Hepatocyte (in vitro differentiated cells): ENCODE results near the gene NPDC1. TPM values are rescaled to one million over a fixed set of nuclear protein-coding genes. Genes with fewer than 3 reads are reported as not detected.
A peak's percentile ranks its signal among the peaks of the same experiment; 100 is the strongest.
"Not testable (repeated sequence)": the region's sequence is repeated elsewhere in the genome, so short reads cannot be mapped to it uniquely, and the experiment has no call there.

ENCODE experiments used
- DNase-seq: peaks from one replicate; pipeline ENCODE4 v3.0.0-alpha.2; 2016; ENCODE audit warnings: low spot score
- H2AFZ ChIP-seq: fragments of 200-600 bp; sonication (generic); 2 replicates; pipeline ENCODE4 v1.6.0; 2016; ENCODE audit warnings: antibody characterized with exemption, mild to moderate bottlenecking
- H3K27ac ChIP-seq: fragments of 200-600 bp; sonication (generic); 2 replicates; pipeline ENCODE4 v1.5.1; 2016; ENCODE audit warnings: mild to moderate bottlenecking
- H3K27me3 ChIP-seq: fragments of 200-600 bp; sonication (generic); 2 replicates; pipeline ENCODE4 v1.6.1; 2016
- H3K36me3 ChIP-seq: fragments of 200-600 bp; sonication (generic); replicated peaks from 2 replicates; pipeline ENCODE4 v1.5.1; 2016; ENCODE audit warnings: low read depth; ENCODE audit not compliant: insufficient read depth
- H3K4me1 ChIP-seq: fragments of 200-600 bp; sonication (generic); 2 replicates; pipeline ENCODE4 v1.5.1; 2016; ENCODE audit warnings: mild to moderate bottlenecking, moderate library complexity; ENCODE audit not compliant: insufficient read depth
- H3K4me2 ChIP-seq: fragments of 200-600 bp; sonication (generic); 2 replicates; pipeline ENCODE4 v1.6.0; 2016
- H3K4me3 ChIP-seq: fragments of 200-600 bp; sonication (generic); 2 replicates; pipeline ENCODE4 v1.5.1; 2016; ENCODE audit warnings: mild to moderate bottlenecking
- H3K79me2 ChIP-seq: fragments of 200-600 bp; sonication (generic); 2 replicates; pipeline ENCODE4 v1.6.0; 2017; ENCODE audit warnings: mild to moderate bottlenecking
- H3K9me2 ChIP-seq: fragments of 200-600 bp; sonication (generic); replicated peaks from 2 replicates; pipeline ENCODE4 v1.6.0; 2017; ENCODE audit warnings: mild to moderate bottlenecking; ENCODE audit not compliant: insufficient read depth
- H3K9me3 ChIP-seq: fragments of 200-600 bp; sonication (generic); 2 replicates; pipeline ENCODE4 v1.5.1; 2016; ENCODE audit warnings: low read depth, mild to moderate bottlenecking
- H4K20me1 ChIP-seq: fragments of 200-600 bp; sonication (generic); 2 replicates; pipeline ENCODE4 v1.6.0; 2016; ENCODE audit warnings: mild to moderate bottlenecking; ENCODE audit not compliant: insufficient read depth, poor library complexity, severe bottlenecking
- CTCF ChIP-seq: fragments of 200-600 bp; sonication (generic); IDR thresholded peaks from 2 replicates; pipeline ENCODE4 v1.5.1; 2016; ENCODE audit warnings: antibody characterized with exemption, mild to moderate bottlenecking; ENCODE audit not compliant: poor library complexity
- EZH2 ChIP-seq: fragments of 200-600 bp; sonication (generic); IDR thresholded peaks from 2 replicates; pipeline ENCODE4 v1.6.1; 2016; ENCODE audit warnings: antibody characterized with exemption, mild to moderate bottlenecking, borderline replicate concordance
- EZH2phosphoT487 ChIP-seq: fragments of 200-600 bp; sonication (generic); IDR thresholded peaks from one replicate; pipeline ENCODE4 v1.6.1; 2018; ENCODE audit warnings: antibody characterized with exemption, mild to moderate bottlenecking, low read depth, moderate library complexity; ENCODE audit not compliant: unreplicated experiment, severe bottlenecking
- WGBS: methylation state at CpG from one replicate; pipeline ENCODE4 v1.1.6; 2016; ENCODE audit warnings: low lambda C conversion rate; ENCODE audit errors: missing lambda C conversion rate; 5-methylcytosine and 5-hydroxymethylcytosine counted together
- polyA plus RNA-seq: library from polyadenylated mRNA; unstranded; fragments of >200 nt; fragmentation: Nextera tagmentation; extraction: Ambion mirVana; gene quantifications from 2 replicates; pipeline ENCODE4 v1.2.1, GENCODE V29; 2016
- total RNA-seq: library from RNA; depleted of rRNA; stranded (reverse); fragments of >200 nt; gene quantifications from 2 replicates; pipeline ENCODE4 v1.2.3, GENCODE V29; 2014

Gene NPDC1
- total and polyA plus RNA-seq, 2 experiments from 2014 or later = 12.7 to 72.7 TPM

- no peaks in the 10 kb centered on the region for H3K36me3 ChIP-seq
- no peaks in the 10 kb centered on the region for H4K20me1 ChIP-seq
- H3K4me2 ChIP-seq = no peak overlapping the region
- no peaks in the 10 kb centered on the region for H3K27me3 ChIP-seq
- no peak overlapping the region for H2AFZ ChIP-seq
- H3K79me2 ChIP-seq = no peaks in the 10 kb centered on the region
- no peak overlapping the region for H3K4me3 ChIP-seq
- no peaks in the 10 kb centered on the region for H3K9me2 ChIP-seq
- TF ChIP-seq CTCF = peak; percentile 89
- no peak for TF ChIP-seq EZH2
- H3K9me3 ChIP-seq = no peaks in the 10 kb centered on the region
- DNase-seq = peak; percentile 71
- 67% methylated on average over 41 of the region's 55 CpGs for WGBS
- no peaks in the 10 kb centered on the region for H3K4me1 ChIP-seq
- no peak overlapping the region for H3K27ac ChIP-seq
Observed at GRCh38 chr9:137064027-137064879, 18.3 kb upstream of the NPDC1 start.

GRCh38 chr9:137063311-137064026, 17.5 kb upstream of the NPDC1 start:
- DNase-seq = no peak
- Histone ChIP-seq H3K4me3 (no peak overlapping the region), H3K4me1 (no peaks in the 10 kb centered on the region), H4K20me1 (no peaks in the 10 kb centered on the region), H3K27ac (no peak overlapping the region), H3K9me3 (no peaks in the 10 kb centered on the region), H2AFZ (no peak overlapping the region), H3K27me3 (no peaks in the 10 kb centered on the region), H3K79me2 (no peaks in the 10 kb centered on the region), H3K36me3 (no peaks in the 10 kb centered on the region), H3K4me2 (no peak overlapping the region), H3K9me2 (no peaks in the 10 kb centered on the region)
- TF ChIP-seq EZH2phosphoT487 (no peak), EZH2 (no peak), CTCF (no peak)
- WGBS = 95% methylated on average over 23 of the region's 26 CpGs

- H4K20me1 ChIP-seq, H3K4me2 ChIP-seq, DNase-seq, H2AFZ ChIP-seq, H3K4me3 ChIP-seq, H3K9me2 ChIP-seq, H3K36me3 ChIP-seq, H3K4me1 ChIP-seq, H3K9me3 ChIP-seq, H3K27ac ChIP-seq, H3K79me2 ChIP-seq, H3K27me3 ChIP-seq: not testable (repeated sequence)
- 81% methylated on average over 9 of the region's 9 CpGs for WGBS
Observed at GRCh38 chr9:137062798-137063197, 16.8 kb upstream of the NPDC1 start.

- no peak overlapping the region for H3K4me2 ChIP-seq
- no peak for DNase-seq
- peaks cover 7% of the 10 kb centered on the region for H3K4me1 ChIP-seq
- H3K4me3 ChIP-seq = no peak overlapping the region
- TF ChIP-seq EZH2 = no peak
- H3K27me3 ChIP-seq = no peaks in the 10 kb centered on the region
- no peaks in the 10 kb centered on the region for H3K36me3 ChIP-seq
- 90% methylated on average over 15 of the region's 15 CpGs for WGBS
- no peaks in the 10 kb centered on the region for H4K20me1 ChIP-seq
- no peaks in the 10 kb centered on the region for H3K9me2 ChIP-seq
- no peaks in the 10 kb centered on the region for H3K79me2 ChIP-seq
- H2AFZ ChIP-seq = no peak overlapping the region
- no peaks in the 10 kb centered on the region for H3K9me3 ChIP-seq
- H3K27ac ChIP-seq = no peak overlapping the region
Observed at GRCh38 chr9:137062384-137062783, 16.4 kb upstream of the NPDC1 start.
